ENCODE data around the gene PSMB8. TPM values are rescaled to one million over a fixed set of nuclear protein-coding genes. Genes with fewer than 3 reads are reported as not detected.
A peak's percentile ranks its signal among the peaks of the same experiment; 100 is the strongest.

Gene PSMB8
- total RNA-seq, 2 experiments from 2014 or later, result 142 to 216 TPM

DNA sequence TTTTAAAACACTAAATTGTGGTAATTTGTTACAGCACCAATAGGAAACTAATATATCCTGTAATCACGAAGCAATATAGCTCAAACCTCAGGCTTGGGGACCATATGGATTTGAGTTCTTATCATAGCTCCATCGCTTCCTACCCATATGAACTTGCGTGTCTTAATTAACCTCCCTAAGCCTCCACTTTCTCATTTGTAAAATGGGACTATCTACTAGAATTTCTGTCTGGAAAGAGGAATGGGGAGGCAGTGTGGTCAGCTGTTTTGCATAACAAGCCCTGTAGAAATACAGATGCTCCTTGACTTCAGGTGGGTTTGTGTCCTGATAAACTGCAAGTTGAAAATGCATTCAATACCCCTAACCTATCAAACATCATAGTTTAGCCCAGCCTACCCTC is 44.1 kb downstream of the PSMB8 start:
- Histone ChIP-seq H3K79me2 (ENCODE audit: insufficient read depth, low read depth, low read length) (no peaks in the 10 kb centered on the region), H3K4me3 (ENCODE audit: low read depth, low read length, poor library complexity, severe bottlenecking) (no peak overlapping the region), H3K9me2 (ENCODE audit: insufficient read depth, low read length) (no peaks in the 10 kb centered on the region), H3K36me3 (ENCODE audit: insufficient read depth, low read length) (peaks cover 12% of the 10 kb centered on the region; the same call in 1 of the 2 replicates), H3K27ac (ENCODE audit: low read depth, low read length, poor library complexity, severe bottlenecking) (no peak overlapping the region), H2AFZ (ENCODE audit: low read length) (no peak overlapping the region), H3K4me2 (ENCODE audit: low read length) (no peak overlapping the region), H3K9me3 (ENCODE audit: low read length) (peaks cover 23% of the 10 kb centered on the region; the same call in 1 of the 2 replicates), H4K20me1 (ENCODE audit: insufficient read depth, low read length) (no peaks in the 10 kb centered on the region), H3K4me1 (ENCODE audit: insufficient read depth, low read length, poor library complexity, severe bottlenecking) (peaks cover 24% of the 10 kb centered on the region)
- BruUV-seq (replicated peaks), result no TSS peak
- DNase-seq (ENCODE audit: low spot score), result no peak
- POLR2A ChIA-PET, result interaction anchor here (0.6 to 1.4 kb wide), 7 partner anchors 11 to 531 kb away, joined by 3 to 8 read pairs (median 3); partner anchors contain the start of gene TAP2
- intact Hi-C loops (cut with micrococcal nuclease; ENCODE audit: unreplicated experiment), result loop anchor here (5.0 kb wide), 1 partner anchor 552 kb away; no protein-coding TSS in a partner anchor
- CTCF ChIA-PET (ENCODE audit: unreplicated experiment), result interaction anchor here (0.5 kb wide), 1 partner anchor 21 kb away, joined by 3 read pairs; no protein-coding TSS in a partner anchor
- TF ChIP-seq EZH2phosphoT487 (IDR thresholded peaks at IDR 0.05; ENCODE audit: borderline replicate concordance, low read depth, low read length), result no peak
- TF ChIP-seq, protein P1, sequence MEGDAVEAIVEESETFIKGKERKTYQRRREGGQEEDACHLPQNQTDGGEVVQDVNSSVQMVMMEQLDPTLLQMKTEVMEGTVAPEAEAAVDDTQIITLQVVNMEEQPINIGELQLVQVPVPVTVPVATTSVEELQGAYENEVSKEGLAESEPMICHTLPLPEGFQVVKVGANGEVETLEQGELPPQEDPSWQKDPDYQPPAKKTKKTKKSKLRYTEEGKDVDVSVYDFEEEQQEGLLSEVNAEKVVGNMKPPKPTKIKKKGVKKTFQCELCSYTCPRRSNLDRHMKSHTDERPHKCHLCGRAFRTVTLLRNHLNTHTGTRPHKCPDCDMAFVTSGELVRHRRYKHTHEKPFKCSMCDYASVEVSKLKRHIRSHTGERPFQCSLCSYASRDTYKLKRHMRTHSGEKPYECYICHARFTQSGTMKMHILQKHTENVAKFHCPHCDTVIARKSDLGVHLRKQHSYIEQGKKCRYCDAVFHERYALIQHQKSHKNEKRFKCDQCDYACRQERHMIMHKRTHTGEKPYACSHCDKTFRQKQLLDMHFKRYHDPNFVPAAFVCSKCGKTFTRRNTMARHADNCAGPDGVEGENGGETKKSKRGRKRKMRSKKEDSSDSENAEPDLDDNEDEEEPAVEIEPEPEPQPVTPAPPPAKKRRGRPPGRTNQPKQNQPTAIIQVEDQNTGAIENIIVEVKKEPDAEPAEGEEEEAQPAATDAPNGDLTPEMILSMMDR (conservative IDR thresholded peaks at IDR 0.05; ENCODE audit: low read length), result no peak

DNA sequence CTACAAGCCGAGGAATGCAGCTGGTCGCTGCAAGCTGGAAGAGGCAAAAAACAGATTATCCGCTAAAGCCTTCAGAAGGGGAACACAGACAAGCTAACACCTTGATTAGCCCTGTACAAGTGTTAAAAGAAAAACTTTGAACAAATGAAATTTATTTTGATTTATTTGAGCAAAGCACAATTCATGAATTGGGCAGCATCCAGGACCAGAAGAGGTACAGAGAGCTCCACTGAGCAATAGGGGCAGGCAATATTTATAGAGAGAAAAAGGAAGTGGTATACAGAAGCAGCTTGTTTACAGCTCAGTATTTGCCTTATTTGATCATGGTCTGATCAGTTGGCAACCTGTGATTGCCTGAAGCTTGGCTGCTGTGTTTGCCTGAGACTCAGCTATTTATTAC is 44.7 kb downstream of the PSMB8 start:
- Histone ChIP-seq H3K4me2 (ENCODE audit: low read length) (no peak overlapping the region), H3K27ac (ENCODE audit: low read depth, low read length, poor library complexity, severe bottlenecking) (no peak overlapping the region), H3K4me3 (ENCODE audit: low read depth, low read length, poor library complexity, severe bottlenecking) (no peak overlapping the region), H3K79me2 (ENCODE audit: insufficient read depth, low read depth, low read length) (no peaks in the 10 kb centered on the region), H3K4me1 (ENCODE audit: insufficient read depth, low read length, poor library complexity, severe bottlenecking) (peaks cover 30% of the 10 kb centered on the region), H3K9me2 (ENCODE audit: insufficient read depth, low read length) (no peaks in the 10 kb centered on the region), H4K20me1 (ENCODE audit: insufficient read depth, low read length) (no peaks in the 10 kb centered on the region), H3K36me3 (ENCODE audit: insufficient read depth, low read length) (peaks cover 12% of the 10 kb centered on the region; the same call in 1 of the 2 replicates), H3K9me3 (ENCODE audit: low read length) (peaks cover 23% of the 10 kb centered on the region; the same call in 1 of the 2 replicates), H2AFZ (ENCODE audit: low read length) (no peak overlapping the region)
- ChIA-PET CTCF (ENCODE audit: unreplicated experiment) (no interaction called here), POLR2A (interaction anchor here (0.6 to 1.4 kb wide), 6 partner anchors 10 to 531 kb away, joined by 3 to 8 read pairs (median 3); partner anchors contain the start of gene TAP2)
- BruUV-seq (replicated peaks), result no TSS peak
- intact Hi-C loops (cut with micrococcal nuclease; ENCODE audit: unreplicated experiment), result loop anchor here (5.0 kb wide), 1 partner anchor 552 kb away; no protein-coding TSS in a partner anchor
- TF ChIP-seq EZH2phosphoT487 (IDR thresholded peaks at IDR 0.05; ENCODE audit: borderline replicate concordance, low read depth, low read length), result no peak
- TF ChIP-seq, protein P1 (conservative IDR thresholded peaks at IDR 0.05; ENCODE audit: low read length), result no peak
- DNase-seq (ENCODE audit: low spot score), result peak; percentile 56
